ENCODE measurements around the gene TAMALIN. TPM values are rescaled to one million over a fixed set of nuclear protein-coding genes. Genes with fewer than 3 reads are reported as not detected.

The TAMALIN gene
- total RNA-seq, 2 donors from 2014 or later = 16.5 to 38.6 TPM

GRCh38 chr12:51960890-51961289, 45.9 kb upstream of the TAMALIN start:
- H3K36me3 ChIP-seq = no peaks in the 10 kb centered on the region

GRCh38 chr12:51961834-51962233, 44.9 kb upstream of the TAMALIN start:
- WGBS = 5% methylated on average over 1 of the region's 1 CpG
- Histone ChIP-seq H3K36me3 (no peaks in the 10 kb centered on the region), H3K4me1 (replicated peaks) (peaks cover 6% of the 10 kb centered on the region), H3K27ac (peak overlapping the region; percentile 69 to 72), H3K9me3 (no peaks in the 10 kb centered on the region), H3K27me3 (replicated peaks; ENCODE audit: insufficient read depth) (no peaks in the 10 kb centered on the region), H3K4me3 (no peak overlapping the region)
- peak; percentile 72 for TF ChIP-seq POLR2AphosphoS5 (IDR thresholded peaks at IDR 0.05)
- TF ChIP-seq, protein P1, sequence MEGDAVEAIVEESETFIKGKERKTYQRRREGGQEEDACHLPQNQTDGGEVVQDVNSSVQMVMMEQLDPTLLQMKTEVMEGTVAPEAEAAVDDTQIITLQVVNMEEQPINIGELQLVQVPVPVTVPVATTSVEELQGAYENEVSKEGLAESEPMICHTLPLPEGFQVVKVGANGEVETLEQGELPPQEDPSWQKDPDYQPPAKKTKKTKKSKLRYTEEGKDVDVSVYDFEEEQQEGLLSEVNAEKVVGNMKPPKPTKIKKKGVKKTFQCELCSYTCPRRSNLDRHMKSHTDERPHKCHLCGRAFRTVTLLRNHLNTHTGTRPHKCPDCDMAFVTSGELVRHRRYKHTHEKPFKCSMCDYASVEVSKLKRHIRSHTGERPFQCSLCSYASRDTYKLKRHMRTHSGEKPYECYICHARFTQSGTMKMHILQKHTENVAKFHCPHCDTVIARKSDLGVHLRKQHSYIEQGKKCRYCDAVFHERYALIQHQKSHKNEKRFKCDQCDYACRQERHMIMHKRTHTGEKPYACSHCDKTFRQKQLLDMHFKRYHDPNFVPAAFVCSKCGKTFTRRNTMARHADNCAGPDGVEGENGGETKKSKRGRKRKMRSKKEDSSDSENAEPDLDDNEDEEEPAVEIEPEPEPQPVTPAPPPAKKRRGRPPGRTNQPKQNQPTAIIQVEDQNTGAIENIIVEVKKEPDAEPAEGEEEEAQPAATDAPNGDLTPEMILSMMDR (IDR thresholded peaks at IDR 0.05) = no peak
- no peak for DNase-seq (ENCODE audit: low spot score)
- intact Hi-C loops (cut with DNase I) = no loop called here

More at GRCh38 chr12:51960890-51961289, 45.9 kb upstream of the TAMALIN start:
- TF ChIP-seq, protein P1 (IDR thresholded peaks at IDR 0.05) = no peak
- TF ChIP-seq POLR2A (IDR thresholded peaks at IDR 0.05) (no peak), POLR2AphosphoS5 (IDR thresholded peaks at IDR 0.05) (no peak)
- Histone ChIP-seq H3K9me3 (no peaks in the 10 kb centered on the region), H3K27ac (peak overlapping the region; percentile 69 to 72), H3K4me3 (no peak overlapping the region), H3K27me3 (replicated peaks; ENCODE audit: insufficient read depth) (no peaks in the 10 kb centered on the region), H3K4me1 (replicated peaks) (peaks cover 9% of the 10 kb centered on the region)
- intact Hi-C loops (cut with DNase I) = no loop called here
- 83% methylated on average over 3 of the region's 6 CpGs for WGBS
- no peak for DNase-seq (ENCODE audit: low spot score)

GRCh38 chr12:51962737-51963136, 44.0 kb upstream of the TAMALIN start:
- H3K27ac ChIP-seq = peak overlapping the region; percentile 69 to 72
- WGBS = 51% methylated on average over 3 of the region's 3 CpGs
- TF ChIP-seq, protein P1 (IDR thresholded peaks at IDR 0.05) = no peak
- no peak for TF ChIP-seq POLR2A (IDR thresholded peaks at IDR 0.05)
- no peak for TF ChIP-seq POLR2AphosphoS5 (IDR thresholded peaks at IDR 0.05)

DNA sequence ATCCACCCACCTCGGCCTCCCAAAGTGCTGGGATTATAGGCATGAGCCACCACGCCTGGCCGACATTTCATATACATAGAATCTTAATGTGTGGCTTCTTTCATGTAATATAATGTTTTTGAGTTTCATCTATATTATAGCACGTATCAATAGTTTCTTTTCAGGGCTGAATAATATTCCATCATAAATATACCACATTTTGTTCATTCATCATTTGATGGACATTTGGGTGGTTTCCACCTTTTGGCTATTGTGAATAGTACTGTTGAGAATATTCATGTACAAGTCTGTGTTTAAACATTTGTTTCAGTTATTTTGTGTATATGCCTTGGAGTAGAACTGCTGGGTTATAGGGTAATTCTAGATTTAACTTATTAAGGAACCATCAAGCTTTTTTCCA, 43.3 kb upstream of the TAMALIN start:
- Histone ChIP-seq H3K27ac (peak overlapping the region in 1 of 2 donors; percentile 72), H3K27me3 (replicated peaks; ENCODE audit: insufficient read depth) (no peaks in the 10 kb centered on the region), H3K9me3 (no peaks in the 10 kb centered on the region), H3K4me1 (replicated peaks) (peaks cover 6% of the 10 kb centered on the region), H3K36me3 (no peaks in the 10 kb centered on the region), H3K4me3 (no peak overlapping the region)
- no peak for DNase-seq (ENCODE audit: low spot score)
- intact Hi-C loops (cut with DNase I) = no loop called here
- no peak for TF ChIP-seq POLR2A (IDR thresholded peaks at IDR 0.05)
- WGBS = 98% methylated on average over 4 of the region's 4 CpGs

More at GRCh38 chr12:51962737-51963136, 44.0 kb upstream of the TAMALIN start:
- no peak for DNase-seq (ENCODE audit: low spot score)
- intact Hi-C loops (cut with DNase I) = no loop called here
- Histone ChIP-seq H3K36me3 (no peaks in the 10 kb centered on the region), H3K4me3 (no peak overlapping the region), H3K27me3 (replicated peaks; ENCODE audit: insufficient read depth) (no peaks in the 10 kb centered on the region), H3K9me3 (no peaks in the 10 kb centered on the region), H3K4me1 (replicated peaks) (peaks cover 6% of the 10 kb centered on the region)

GRCh38 chr12:51969643-51970042, 37.1 kb upstream of the TAMALIN start:
- Histone ChIP-seq H3K9me3 (no peaks in the 10 kb centered on the region), H3K36me3 (no peaks in the 10 kb centered on the region), H3K4me1 (replicated peaks) (peaks cover 8% of the 10 kb centered on the region), H3K27me3 (replicated peaks; ENCODE audit: insufficient read depth) (no peaks in the 10 kb centered on the region), H3K4me3 (no peak overlapping the region), H3K27ac (no peak overlapping the region)
- DNase-seq (ENCODE audit: low spot score) = no peak
- TF ChIP-seq POLR2A (IDR thresholded peaks at IDR 0.05) (no peak), POLR2AphosphoS5 (IDR thresholded peaks at IDR 0.05) (no peak)
- TF ChIP-seq, protein P1 (IDR thresholded peaks at IDR 0.05) = no peak
- intact Hi-C loops (cut with DNase I) = no loop called here
- WGBS = 90% methylated on average over 2 of the region's 2 CpGs

Data from prostate gland (tissue), 2 donors.